GM18867 (cell line): Measurements from ENCODE around the gene ACKR3.

Source experiments
- ATAC-seq: cut with Tn5 transposase; IDR thresholded peaks from one replicate; pipeline ENCODE4 v1.9.1; 2021; ENCODE audit warnings: mild to moderate bottlenecking, moderate library complexity; ENCODE audit not compliant: unreplicated experiment

Gene ACKR3

DNA sequence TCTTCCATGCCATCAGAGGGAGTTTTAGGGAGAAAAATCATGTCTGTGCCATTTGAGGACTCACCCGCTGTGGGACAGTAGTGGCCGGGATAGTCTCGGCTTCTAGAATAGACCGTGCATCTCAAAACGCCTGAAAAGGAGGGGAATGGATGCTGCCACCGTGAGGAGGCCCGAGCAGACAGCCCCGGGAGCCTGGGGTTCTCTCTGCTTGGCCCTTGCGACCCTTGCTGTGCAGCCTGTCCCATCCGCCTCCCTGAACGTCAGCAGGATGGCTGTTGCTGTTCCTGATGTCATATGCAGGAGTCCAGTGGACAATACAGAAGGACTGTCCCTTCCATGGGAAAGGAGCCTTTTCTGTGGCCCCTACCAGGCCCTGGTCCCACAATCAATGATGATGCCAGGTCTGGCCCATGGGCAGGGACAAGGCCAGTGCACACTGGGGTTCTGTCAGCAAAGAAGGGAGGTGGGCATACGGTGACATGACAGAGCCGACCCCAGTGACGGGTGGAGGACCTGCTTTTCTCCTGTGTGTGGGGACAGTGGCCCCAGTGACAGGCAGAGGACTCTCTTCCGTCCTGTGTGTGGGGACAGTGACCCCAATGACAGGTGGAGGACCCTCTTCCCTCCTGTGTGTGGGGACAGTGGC lies 58.8 kb downstream of the ACKR3 start:
- ATAC-seq, result no peak

DNA sequence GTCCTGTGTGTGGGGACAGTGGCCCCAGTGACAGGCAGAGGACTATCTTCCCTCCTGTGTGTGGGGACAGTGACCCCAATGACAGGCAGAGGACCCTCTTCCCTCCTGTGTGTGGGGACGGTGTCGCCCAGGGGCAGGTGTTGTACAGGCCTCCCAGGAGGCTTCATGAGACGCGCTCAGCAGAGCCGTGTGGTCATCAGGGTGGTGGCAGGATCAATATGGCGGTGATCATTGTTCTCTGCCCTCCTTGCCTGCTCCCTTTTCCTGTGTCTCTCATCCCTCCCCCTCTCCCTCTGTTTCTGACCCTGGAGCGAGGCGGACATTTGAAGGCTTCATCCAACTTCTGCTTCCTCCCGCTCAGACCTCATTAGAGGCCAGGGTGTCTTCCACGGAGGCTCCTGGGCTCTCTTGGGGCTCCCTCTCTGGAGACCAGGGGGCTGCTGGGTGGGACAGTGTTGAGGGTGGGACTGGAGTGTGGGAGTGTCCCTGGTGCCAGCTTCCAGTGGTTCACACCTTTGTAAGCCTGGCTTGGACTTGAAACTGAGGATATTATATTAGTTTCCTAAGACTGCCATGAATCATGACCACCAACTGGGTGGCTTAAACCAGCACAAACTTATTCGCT lies 59.5 kb downstream of the ACKR3 start:
- ATAC-seq, result no peak

DNA sequence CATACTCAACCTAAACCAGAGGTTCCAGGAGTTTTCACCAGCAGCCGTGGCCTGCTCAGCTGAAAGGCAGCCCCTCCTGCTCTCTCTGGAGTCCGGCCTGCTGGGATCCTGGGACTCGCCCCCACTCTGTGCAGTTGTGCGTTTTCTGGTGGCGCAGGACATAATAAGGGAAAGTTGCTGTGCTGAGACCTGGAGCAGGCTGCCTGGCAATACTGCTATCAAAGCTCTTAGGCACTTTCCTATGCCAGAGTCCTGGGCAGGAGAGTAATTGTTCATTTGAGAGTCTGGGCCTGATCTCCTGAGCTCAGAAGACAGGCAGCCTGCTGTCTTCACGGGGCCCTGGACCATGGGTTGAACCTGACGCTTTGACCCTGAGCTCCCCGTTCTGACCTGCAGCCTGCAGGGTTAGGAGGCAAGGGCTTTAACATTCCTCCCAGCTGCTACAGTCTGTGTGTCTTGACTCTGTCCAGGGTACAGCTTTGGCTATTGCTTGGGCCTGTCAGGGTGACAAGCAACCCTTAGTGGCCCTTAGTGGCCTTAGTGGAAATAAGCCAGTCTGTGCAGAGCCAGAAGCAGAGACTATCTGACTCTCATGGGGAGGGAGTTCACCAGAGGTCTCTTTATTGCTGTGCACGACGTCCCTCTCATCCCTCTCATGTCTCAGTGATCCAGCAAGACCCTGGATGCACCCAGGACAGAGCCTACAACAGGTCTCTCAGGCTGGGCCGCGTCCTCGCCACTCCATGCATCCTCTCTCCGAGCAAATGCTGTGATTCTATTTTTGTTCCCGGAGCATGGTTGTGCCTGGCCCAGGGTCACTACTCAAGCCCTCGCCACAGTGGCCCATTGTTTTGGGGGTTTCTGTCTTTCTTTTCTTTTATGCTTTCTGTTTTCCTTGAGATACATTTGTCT lies 60.6 kb downstream of the ACKR3 start:
- ATAC-seq, result no peak

DNA sequence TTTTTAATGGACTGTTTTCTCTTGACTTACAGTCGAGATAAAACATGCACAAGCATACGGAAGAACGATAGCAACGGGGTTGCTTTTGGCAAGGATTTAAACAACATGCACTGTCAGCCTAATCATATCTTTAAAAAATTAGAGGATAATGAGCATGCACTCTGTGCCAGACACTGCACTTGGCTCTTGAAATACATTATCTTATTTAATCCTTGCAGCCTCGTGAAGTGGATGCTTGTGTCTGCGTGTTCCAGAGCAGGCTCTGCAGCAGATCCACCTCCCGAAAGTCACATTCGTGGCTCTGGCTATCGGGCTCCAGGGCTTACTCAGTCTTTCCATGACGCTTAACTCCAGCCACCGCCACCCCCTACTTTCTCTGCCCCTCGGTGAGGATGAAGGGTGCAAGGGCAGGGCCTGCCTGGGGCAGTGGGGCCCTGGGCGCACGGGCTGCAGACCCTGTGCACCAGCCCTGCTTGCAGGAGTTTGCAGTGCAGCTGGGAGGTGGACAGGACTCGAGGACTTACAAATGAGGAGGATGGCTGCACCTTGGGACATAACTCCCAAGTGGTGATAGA lies 61.7 kb downstream of the ACKR3 start:
- ATAC-seq, result no peak

DNA sequence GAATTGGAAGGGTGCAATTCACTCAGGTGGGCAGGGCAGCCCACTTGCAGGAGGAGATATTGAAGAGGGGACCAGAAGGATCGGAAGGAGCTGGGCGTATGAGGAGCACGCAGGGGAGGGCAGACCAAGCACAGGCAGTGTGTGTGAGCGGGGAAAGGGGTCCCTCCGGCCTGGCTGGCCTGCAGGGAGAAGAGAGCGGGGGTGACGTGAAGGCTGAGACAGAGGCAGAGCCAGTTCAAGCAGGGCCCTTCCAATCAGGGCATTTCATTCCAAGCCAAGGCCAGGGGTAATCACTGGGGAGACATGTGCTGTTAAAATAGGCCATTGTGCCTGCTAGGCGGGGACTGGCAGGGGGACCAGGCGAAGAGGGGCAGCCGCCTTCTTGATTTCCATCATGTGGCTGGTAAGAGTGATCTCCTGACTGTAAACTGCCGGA lies 62.2 kb downstream of the ACKR3 start:
- ATAC-seq, result no peak
